NCI-H2196 treated with DMSO at 0.1 percent for 48 hours (cell line): Measurements from ENCODE around the gene COL18A1.
"Not testable (repeated sequence)": the region's sequence is repeated elsewhere in the genome, so short reads cannot be mapped to it uniquely, and the experiment has no call there.

Source experiments
- DNase-seq: peaks from one replicate; lab custom pipeline; 2025; ENCODE audit not compliant: unreplicated experiment; lab: John Stamatoyannopoulos, UW

COL18A1 gene

GRCh38 chr21:45489722-45489982, 84.7 kb downstream of the COL18A1 start:
- no peak for DNase-seq

- DNase-seq: no peak
These were observed 85.2 kb downstream of the COL18A1 start for GRCh38 chr21:45490049-45490731.

- DNase-seq: no peak
These were observed 86.1 kb downstream of the COL18A1 start for GRCh38 chr21:45491056-45491455.

GRCh38 chr21:45491623-45492022, 86.7 kb downstream of the COL18A1 start:
- no peak for DNase-seq

- DNase-seq: no peak
These were observed 87.8 kb downstream of the COL18A1 start for GRCh38 chr21:45492765-45493164.

GRCh38 chr21:45493401-45494001, 88.5 kb downstream of the COL18A1 start:
- DNase-seq: no peak

GRCh38 chr21:45494135-45494850, 89.3 kb downstream of the COL18A1 start:
- DNase-seq: no peak

GRCh38 chr21:45494851-45495680, 90.1 kb downstream of the COL18A1 start:
- DNase-seq: no peak

GRCh38 chr21:45496151-45496967, 91.4 kb downstream of the COL18A1 start:
- no peak for DNase-seq

- DNase-seq: no peak
These were observed 92.2 kb downstream of the COL18A1 start for GRCh38 chr21:45496968-45497845.

- DNase-seq: no peak
These were observed 93.1 kb downstream of the COL18A1 start for GRCh38 chr21:45497846-45498645.

GRCh38 chr21:45498646-45499000, 93.7 kb downstream of the COL18A1 start:
- no peak for DNase-seq

- DNase-seq: no peak
These were observed 94.3 kb downstream of the COL18A1 start for GRCh38 chr21:45499201-45499750.

- no peak for DNase-seq
These were observed 95.1 kb downstream of the COL18A1 start for GRCh38 chr21:45499970-45500577.

- not testable (repeated sequence) for DNase-seq
These were observed 96.4 kb downstream of the COL18A1 start for GRCh38 chr21:45501081-45502005.

- DNase-seq: no peak
These were observed 97.0 kb downstream of the COL18A1 start for GRCh38 chr21:45502006-45502345.

- no peak for DNase-seq
These were observed 97.6 kb downstream of the COL18A1 start for GRCh38 chr21:45502600-45502999.
